Retina (tissue), 1 donor: ENCODE measurements around the gene LRRC45.

Source experiments
- DNase-seq: peaks from one replicate; pipeline ENCODE4 v3.0.0-alpha.2; 2016

LRRC45 gene

DNA sequence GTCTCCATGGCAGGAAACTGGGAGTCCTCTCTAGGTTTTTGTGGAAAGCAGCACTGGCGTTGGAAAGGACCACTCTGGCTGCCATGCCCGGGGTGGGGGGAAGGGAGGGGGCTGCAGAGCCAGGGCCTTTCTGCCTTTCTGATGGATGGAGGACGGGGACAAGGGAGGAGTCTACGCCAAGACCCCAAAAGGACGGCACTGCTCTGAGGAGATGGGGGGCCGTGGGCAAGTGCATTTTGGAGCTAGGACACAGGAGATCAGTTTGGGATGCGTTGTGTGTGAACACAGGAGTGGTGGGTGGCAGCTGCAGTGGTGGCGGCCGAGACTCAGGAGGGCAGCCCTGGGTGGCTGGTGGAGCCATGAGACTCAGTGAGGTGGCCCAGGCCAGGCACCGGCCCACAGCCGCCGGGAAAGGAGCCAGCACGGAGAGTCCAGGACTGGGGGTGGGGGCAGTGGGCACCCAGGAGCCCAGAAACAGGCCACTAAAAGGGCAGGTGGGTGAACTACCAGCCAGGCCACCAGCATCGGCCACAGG lies 2.5 kb upstream of the LRRC45 start:
- no peak for DNase-seq

DNA sequence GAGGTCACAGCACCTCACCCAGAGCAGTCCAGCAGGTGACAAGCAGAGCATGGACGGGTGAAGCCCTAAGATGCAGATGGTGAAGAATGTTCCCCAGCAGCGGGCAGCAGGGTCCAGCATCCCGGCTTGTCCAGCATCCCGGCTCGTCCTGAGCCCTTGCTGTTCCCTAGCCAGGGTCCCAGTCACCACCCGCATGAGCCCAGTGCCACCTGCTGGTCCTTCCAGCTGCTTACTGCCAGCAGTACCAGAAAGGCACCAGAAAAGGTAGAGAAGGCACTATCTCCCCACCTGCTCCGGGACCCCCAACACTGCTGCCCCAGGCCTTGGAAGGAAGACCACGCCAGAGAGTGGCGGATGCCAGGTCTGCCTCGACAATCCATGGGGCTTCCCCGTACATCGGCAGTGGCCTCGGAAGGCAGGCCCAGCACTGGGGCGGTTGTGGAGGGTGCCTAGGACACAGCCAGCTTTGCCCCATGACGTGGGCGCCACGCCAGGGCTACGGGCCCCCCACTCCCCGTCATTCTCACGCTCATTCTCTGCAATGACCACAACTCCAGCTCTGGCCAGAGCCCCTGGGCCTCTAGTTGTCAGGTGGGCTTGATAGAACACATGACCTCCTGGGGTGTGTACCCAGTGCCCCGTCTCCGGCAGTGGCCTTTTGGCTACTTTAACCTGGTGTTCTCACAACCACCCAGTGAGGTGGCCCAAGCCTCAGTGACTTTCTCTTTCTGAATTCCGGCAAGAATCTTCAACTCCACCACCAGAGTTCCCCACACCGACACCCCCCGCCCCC lies 1.8 kb upstream of the LRRC45 start:
- DNase-seq = peak; percentile 63

DNA sequence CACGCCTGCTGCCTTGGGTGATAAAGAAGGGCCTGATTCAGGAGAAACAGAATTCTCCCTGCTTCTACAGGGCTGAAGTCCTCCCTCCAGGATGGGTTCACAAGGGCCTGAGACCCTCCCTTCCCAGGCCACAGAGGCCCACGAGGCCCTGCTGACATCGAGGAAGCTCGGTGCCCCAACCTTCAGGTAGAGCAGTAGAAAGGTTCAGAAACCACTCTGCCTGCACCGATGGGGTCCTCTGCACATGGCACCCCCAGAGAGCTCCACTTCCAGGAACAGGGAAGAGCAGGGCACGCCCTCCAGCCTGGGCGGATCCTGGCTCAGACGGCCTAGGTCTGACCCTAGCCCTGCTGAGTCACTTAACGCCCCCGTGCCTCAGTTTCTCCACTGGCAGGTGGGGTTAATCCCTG lies 1.2 kb upstream of the LRRC45 start:
- DNase-seq = no peak

DNA sequence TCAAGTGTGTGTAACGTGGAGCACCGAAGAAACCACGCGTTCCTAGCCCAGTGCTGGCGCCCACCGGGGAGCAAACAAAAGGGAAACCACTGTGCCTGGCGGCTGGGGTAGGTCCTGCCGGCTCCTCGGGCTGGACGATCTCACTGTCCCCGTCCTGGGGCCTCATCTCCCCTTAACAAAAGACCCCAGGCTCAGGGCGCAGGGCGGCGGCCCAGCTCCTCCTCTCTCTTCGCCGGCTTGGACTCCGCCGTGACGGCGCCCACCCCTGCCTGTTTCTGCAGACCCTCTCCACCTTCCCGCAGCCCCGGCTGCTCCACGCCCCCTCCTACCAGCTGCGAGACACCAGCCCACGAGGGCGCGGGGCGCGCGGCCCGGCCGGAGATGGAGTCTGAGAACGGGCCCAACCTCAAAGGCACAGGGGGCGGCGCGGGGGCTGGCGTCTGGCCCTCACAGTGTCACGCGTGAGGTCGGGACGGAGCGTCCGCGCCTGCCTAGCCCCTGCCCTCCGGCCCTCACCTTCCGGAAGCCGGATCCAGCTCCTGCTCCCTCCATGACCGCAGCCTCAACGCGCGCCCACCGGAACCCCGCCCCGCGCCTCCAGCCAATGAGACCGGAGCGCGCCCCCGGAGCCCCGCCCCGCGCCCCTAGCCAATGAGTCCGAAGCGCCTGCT lies 660 bp upstream of the LRRC45 start, which contains the start of gene CENPX:
TSS of gene CENPX (minus strand) at position 569 of the 671 bp plus-strand sequence. CDS start at position 552, 17 bp downstream.
- DNase-seq = no peak

DNA sequence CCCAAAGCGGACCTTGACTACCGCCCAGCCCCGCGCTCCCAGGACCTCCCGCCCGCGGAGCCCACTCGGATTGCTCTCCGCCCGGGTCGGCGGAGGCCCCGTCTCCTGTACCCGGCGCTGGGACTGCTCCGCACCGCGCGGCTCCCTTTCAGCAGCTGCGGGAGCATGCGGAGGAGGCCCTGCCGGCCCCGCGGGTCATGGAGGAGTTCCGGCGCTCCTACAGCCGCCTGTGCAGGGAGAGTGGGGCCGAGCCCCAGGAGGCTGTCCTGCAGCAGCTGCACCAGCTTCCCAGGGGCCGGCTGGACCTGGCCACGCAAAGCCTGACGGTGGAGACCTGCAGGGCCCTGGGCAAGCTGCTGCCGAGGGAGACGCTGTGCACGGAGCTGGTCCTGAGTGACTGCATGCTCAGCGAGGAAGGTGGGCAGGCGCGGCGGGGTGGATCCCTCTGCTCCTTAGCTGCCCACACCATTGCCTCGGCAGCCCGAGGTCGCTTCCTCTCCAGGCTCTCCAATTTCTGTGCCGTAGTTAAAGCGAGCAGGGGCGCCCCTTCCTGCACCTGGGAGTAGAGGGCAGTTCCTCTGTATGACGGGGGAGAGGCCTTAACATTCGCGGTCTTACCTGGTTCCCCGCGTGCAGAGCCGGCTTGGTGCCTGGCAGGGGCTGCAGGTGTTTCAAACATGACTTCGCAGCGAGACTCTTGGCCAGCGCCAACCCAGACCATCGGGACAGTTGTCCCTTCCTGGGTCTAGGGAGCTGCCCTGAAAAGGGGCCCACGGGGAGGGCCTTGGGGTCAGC lies 539 bp downstream of the LRRC45 start:
- DNase-seq = peak; percentile 73

DNA sequence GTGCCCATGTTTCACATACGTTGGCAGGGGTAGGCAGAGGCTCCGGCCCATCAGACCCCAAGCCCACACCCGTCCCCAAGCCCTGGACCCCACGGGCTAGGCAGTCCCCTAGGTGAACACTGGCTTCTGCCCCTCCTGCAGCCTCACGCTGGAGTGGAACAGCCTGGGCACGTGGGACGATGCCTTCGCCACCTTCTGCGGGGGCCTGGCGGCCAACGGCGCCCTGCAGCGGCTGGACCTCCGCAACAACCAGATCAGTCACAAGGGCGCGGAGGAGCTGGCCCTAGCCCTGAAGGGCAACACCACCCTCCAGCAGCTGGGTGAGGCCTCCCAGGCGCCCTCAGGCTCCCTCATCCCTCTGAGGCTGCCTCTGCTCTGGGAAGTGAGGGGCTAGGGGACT lies 1.8 kb downstream of the LRRC45 start:
- DNase-seq = no peak

DNA sequence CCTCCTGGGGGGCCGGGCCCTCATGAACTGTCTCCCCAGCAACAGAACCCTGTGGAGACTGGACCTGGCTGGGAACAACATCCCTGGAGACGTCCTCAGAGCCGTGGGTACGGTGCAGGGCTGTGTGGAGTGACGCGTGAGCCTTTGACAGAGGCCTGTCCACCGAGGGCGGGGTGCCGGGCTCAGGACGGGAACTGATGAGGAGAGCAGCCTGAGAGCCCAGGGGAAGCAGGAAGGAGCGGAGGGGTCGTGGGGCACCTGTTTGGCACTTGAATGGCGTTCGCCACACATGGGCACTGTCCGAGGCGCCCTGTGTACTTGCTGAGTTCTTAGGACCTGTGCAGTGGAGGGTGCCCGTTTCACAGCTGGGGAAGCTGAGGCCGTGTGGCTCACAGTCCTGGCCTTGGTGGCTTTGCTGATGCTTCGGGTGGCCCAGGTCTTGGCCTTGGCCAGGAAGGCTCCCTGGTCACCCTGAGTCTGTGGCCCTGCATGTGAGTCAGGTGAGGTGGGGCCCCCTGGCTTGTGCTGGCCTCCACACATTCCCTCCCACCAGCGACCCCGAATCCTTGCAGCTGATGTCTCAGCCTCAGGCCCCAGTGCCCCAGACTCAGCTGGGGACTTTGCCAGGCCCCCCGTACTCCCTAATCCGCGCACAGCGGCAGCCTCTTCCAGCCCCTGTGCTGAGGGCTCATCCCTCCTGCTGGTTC lies 2.4 kb downstream of the LRRC45 start:
- DNase-seq = no peak

DNA sequence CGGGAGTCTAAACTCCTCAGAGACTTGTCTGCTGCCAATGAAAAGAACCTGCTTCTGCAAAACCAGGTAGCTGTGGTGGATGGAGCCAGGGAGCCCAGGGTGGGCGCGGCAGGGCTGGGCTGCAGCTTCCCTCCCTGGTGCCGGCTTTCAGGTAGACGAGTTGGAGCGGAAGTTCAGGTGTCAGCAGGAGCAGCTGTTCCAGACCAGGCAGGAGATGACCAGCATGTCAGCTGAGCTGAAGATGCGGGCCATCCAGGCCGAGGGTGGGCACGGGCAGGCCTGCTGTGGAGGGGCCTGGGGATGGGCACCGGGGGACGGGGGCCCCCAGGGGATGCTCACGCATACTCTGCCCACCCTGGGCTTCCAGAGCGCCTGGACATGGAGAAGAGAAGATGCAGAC lies 5.1 kb downstream of the LRRC45 start:
- no peak for DNase-seq

DNA sequence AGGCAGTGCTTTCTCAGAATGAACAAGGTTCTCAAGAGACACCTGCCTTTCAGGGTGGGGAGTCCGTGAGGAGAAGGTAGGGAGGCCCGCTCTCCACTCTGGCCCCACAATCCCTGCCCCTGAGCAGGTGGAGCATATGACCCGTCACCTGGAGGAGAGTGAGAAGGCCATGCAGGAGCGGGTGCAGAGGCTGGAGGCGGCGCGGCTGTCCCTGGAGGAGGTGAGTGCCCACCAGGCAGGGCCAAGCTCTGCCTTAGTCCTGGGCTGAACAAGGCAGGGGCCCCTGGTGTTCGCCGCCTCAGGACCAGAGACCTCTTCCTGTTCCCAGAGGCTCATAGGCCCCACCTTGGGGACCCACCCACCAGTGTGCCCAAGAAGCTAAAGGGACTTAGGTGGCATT lies 5.9 kb downstream of the LRRC45 start:
- no peak for DNase-seq

DNA sequence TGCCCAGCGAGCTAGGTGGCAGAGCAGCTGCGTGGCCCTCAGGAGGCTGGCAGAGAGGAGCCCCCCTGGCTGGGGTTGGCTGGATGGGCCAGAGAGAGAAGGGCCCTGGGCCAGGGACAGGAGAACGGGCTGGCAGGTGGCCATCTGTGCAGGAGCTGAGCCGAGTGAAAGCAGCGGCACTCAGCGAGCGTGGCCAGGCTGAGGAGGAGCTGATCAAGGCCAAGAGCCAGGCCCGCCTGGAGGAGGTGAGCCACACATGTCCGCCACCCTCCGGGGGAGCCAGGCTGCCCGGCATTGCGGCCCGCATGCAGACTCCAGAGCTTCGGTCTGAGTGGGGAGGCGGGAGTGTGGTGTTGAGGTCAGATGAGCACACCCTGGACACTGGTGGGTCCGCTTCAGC lies 6.3 kb downstream of the LRRC45 start:
- DNase-seq = no peak

DNA sequence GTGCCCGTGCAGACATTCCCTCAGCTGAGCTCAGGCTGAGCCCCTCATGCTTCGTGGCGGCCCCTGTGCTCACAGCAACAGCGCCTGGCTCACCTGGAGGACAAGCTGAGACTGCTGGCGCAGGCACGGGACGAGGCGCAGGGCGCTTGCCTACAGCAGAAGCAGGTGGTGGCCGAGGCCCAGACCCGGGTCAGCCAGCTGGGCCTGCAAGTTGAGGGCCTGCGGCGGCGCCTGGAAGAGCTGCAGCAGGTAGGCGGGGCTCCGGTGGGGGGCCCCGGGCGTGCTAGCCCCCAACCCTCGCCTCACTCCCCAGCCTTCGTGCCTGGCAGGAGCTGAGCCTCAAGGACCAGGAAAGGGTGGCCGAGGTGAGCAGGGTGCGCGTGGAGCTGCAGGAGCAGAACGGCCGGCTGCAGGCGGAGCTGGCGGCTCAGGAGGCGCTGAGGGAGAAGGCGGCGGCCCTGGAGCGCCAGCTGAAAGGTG lies 6.9 kb downstream of the LRRC45 start:
- no peak for DNase-seq

DNA sequence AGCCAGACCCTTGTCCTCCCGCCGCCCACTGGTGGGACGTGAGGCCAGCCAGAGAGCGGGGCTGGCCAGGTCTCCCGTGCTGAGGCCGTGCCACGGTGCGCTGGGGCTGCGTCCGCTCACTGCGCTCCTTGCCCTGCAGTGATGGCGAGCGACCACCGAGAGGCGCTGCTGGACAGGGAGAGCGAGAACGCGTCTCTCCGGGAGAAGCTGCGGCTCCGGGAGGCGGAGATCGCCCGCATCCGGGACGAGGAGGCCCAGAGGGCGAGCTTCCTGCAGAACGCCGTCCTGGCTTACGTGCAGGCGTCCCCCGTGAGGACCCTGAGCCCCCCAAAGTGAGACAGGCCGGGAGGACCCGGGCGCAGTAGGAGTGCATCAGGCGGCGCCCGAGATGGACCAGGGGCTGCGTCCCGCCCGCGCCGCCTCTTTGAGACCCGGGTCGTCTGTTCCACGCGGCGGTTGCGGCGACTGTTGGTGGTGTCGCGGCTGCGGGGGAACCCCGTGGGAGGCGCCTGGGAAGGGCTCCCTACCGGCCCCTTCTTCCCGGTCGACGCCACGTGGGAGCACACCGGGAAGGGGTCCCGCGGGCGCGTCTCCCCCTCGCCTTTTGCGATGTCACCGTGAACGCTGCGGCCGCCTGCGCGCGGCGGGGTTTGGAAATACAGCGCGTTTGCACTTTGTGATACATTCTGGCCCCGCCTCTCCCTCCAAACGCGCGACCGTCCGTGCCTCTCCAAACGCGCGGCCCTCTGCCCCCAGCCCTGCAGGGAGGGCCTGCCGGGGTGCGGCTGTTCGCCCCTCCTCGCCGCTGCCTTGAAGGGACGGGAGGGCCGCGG lies 7.6 kb downstream of the LRRC45 start:
- peak; percentile 94 for DNase-seq

DNA sequence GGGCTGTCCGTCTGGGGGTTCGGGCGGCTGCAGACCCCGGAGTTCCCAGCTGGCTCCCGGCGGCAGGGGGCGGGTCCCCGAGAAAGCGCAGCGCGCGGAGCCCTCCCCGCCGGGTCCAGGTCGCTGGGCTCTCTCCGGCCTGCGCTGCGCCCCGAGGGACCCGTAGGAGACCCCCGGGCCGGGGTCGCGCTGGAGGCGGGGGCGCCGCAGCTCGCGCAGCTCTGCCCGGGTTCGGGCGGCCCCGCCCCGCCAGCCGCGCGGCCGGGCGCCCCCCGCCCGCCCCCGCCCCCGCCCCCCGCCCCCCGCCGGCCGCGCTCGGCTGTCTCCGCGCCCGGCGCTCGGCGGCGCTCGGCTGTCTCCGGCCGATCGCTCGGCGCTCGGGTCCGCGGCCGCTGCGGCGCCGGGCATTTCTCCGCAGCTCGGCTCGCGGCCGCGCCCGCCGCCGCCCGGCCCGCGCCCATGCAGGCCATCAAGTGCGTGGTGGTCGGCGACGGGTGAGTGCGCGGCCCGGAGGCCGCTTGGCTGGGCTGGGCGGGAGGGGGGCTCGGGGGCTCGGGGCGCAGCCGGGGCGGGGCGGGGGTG lies 8.3 kb downstream of the LRRC45 start, which contains the start of gene RAC3:
TSS of gene RAC3 (plus strand) at position 376 of the 582 bp plus-strand sequence. CDS start at position 460, 84 bp downstream.
- no peak for DNase-seq

DNA sequence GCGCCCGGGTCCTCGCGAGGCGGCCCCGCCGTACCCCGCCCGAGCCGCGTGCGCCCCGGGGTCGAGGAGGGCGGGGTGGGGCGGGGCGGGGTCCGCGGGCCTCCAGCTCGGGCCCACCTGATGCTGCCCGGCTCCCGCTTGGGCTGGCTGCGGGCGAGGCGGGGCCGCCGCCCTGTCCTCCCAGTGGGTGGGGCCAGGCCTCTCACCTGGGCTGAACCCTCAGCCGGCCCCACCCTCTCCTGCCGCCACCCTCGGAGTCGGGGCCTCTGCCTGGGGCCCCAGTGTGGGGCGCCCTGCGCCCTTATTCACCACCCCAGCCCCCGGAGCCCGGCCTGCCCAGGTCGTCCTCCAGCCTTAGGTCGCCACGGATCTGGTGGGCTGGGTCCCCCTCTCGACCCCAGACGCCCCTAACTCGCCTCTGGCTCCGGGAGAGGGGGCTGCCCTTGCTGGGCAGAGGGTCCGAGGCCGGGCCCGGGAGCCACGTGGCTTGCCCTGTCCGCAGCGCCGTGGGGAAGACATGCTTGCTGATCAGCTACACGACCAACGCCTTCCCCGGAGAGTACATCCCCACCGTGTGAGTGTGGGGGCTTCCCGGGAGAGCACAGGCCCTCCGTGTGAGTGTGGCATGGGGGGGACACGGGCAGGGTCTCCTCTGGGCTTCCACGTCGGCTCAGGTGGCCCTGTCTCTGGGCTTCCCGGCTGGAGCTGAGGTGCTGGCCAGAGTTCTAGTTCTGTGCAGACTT lies 9.0 kb downstream of the LRRC45 start:
- no peak for DNase-seq

DNA sequence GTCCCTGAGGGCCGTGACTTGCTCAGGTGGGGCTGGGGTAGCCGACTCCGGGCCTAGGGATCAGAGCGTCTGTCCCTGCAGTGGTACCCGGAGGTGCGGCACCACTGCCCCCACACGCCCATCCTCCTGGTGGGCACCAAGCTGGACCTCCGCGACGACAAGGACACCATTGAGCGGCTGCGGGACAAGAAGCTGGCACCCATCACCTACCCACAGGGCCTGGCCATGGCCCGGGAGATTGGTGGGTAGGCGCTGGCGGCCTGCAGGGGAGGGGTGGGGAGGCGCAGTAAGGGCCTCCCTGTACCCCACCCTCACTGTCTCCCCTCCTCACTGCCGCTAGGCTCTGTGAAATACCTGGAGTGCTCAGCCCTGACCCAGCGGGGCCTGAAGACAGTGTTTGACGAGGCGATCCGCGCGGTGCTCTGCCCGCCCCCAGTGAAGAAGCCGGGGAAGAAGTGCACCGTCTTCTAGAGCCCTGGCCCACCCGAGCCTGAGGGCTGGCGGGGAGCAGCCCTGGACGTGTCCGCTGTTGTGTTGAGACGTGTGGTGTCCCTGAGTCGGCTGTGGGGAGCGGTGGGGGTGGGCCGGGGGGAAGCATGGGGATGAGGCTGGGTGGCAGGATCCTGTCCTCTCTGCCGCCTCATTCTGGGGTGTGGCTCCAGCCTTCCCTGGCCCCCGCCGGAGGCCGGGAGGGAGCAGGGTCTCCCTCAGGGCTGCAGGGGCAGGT lies 10.4 kb downstream of the LRRC45 start:
- DNase-seq = no peak

DNA sequence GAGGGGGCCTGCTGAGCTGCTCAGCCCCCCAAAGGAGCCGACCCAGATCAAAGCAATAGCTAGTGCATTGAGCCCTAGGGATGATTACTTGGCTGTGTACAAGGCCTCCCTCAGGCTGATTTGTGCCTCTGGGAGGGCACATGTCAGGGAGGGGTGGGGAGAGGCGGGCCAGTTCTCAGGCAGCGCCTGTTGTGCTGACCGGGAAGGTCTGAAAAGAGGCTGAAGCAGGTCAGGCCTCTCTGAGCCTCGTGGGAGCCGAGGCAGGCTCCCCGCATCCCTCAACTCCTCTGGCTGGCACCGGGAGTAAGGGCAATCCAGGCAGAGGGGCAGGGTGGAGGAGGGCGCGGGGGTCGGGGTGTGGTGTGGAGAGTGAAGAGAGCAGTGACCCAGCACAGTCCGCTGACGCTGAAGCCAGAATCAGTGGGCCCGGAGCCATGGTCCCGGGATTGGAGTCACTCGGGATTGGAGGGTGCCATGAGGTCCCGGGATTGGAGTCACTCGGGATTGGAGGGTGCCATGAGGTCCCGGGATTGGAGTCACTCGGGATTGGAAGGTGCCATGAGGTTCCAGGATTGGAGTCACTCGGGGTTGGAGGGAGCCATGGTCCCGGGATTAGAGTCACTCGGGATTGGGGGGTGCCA lies 11.4 kb downstream of the LRRC45 start:
- no peak for DNase-seq

DNA sequence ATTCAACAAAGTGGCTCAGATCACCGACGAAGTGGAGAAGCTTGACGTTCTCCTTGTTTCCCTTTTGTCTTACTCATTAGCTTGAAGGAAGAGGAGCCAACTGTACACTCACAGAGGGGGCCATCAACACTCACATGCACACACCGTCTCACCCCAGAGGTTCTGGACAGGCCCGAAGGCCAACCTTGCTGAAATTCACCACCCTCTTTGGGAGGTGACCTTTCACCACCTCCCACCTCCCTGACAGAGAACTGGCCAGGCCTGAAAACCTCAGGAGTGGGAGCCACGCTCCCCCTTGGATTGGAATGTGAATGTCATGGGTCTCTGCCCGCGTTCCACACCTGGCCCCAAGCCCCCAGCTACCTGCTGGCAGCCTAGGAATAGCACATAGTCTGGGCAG lies 12.4 kb downstream of the LRRC45 start:
- no peak for DNase-seq

DNA sequence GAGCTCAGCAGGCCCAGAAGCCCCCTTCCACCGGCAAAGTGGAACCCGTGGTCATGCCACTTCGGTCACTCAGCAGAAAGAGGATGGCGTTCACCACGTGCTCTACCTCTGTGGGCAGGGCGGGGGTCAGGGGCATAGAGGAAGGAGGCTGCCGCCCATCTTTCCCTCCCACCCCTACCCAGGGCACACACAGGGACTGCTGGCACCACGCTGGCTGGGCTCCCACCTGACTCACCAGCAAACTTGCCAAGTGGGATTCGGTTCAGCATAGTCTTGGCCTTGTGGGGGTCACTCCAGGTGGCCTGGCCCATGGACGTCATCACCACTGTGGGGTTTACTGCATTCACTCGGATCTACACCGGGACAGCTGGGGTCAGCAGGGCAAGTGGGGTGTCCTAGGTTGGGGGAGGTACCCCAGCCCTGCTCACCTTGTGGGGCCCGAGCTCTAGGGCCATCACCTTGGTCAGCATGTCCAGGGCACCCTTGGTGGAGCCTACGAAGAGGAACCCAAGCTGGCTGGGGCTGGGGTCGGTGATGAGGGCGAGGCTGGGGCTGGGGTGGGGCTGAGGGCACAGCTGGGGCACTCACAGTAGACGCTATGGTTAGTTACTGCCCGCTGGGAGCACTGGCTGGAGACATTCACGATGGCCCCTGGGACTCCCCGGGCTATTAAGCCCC lies 13.0 kb downstream of the LRRC45 start:
- no peak for DNase-seq
